ENCODE data around the gene WNT11. TPM values are rescaled to one million over a fixed set of nuclear protein-coding genes. Genes with fewer than 3 reads are reported as not detected.

The WNT11 gene
- total RNA-seq, 2 experiments from 2014 or later: 0.30 to 1.2 TPM

DNA sequence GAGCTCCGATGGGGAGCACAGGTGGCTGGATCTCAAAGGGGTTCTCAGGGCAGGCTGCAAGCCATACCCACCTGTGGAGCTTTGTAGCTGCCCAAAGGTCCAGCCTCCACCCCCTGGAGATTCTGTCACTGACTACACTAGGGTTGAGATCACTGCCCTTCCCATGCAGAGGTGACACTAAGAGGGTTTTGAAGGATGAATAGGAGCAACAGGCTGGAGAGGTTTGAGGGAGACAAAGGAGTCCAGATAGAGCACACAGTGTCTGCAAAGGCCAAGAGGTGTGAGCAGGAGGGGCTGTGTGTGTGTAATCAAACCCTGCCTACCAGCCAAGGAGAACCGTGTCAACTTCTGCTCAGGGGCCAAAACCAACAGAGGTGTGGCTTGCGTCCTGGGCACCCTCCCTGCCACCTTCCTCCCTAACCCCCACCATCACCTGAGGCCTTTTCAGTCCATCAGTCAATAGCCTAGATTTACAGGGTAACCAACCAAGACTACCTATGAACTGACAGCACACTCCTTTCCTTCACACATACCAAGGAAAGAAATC lies 43.0 kb upstream of the WNT11 start:
- no peak overlapping the region for H3K4me3 Mint-ChIP-seq
- no peak overlapping the region for H3K4me3 ChIP-seq (ENCODE audit: low read length)
- TF ChIP-seq, protein P1, sequence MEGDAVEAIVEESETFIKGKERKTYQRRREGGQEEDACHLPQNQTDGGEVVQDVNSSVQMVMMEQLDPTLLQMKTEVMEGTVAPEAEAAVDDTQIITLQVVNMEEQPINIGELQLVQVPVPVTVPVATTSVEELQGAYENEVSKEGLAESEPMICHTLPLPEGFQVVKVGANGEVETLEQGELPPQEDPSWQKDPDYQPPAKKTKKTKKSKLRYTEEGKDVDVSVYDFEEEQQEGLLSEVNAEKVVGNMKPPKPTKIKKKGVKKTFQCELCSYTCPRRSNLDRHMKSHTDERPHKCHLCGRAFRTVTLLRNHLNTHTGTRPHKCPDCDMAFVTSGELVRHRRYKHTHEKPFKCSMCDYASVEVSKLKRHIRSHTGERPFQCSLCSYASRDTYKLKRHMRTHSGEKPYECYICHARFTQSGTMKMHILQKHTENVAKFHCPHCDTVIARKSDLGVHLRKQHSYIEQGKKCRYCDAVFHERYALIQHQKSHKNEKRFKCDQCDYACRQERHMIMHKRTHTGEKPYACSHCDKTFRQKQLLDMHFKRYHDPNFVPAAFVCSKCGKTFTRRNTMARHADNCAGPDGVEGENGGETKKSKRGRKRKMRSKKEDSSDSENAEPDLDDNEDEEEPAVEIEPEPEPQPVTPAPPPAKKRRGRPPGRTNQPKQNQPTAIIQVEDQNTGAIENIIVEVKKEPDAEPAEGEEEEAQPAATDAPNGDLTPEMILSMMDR (IDR thresholded peaks at IDR 0.05): no peak
- H3K27me3 ChIP-seq (ENCODE audit: control insufficient read depth in 1 of 2, insufficient read depth in 2 of 2, low read length in 2 of 2): no peaks in the 10 kb centered on the region
- H3K27me3 Mint-ChIP-seq: peaks cover 9% of the 10 kb centered on the region
- H3K9me3 ChIP-seq (ENCODE audit: control insufficient read depth in 1 of 2, insufficient read depth in 1 of 2, low read length in 2 of 2): peaks cover 3 to 20% of the 10 kb centered on the region in 2 experiments
- no peak for DNase-seq
- H3K27ac ChIP-seq (ENCODE audit: low read depth in 1 of 2, low read length in 2 of 2): no peak overlapping the region
- POLR2A ChIA-PET: no interaction called here
- no peaks in the 10 kb centered on the region for H3K4me1 ChIP-seq (ENCODE audit: insufficient read depth, low read length)
- CTCF ChIA-PET: no interaction called here
- no peaks in the 10 kb centered on the region for H3K4me1 Mint-ChIP-seq (ENCODE audit: low read depth)
- intact Hi-C loops (cut with DNase I, micrococcal nuclease): no loop called here
- no peaks in the 10 kb centered on the region for H3K36me3 Mint-ChIP-seq (ENCODE audit: low read depth)
- no peaks in the 10 kb centered on the region for H3K9me3 Mint-ChIP-seq
- H3K27ac Mint-ChIP-seq: no peak overlapping the region
- no peak for ATAC-seq (ENCODE audit: poor library complexity)
- no peaks in the 10 kb centered on the region for H3K36me3 ChIP-seq (ENCODE audit: insufficient read depth, low read length)

GRCh38 chr11:76248210-76248609 lies 41.9 kb upstream of the WNT11 start:
- DNase-seq: peak in 2 of 14 experiments; percentile 15 to 30
- no peak overlapping the region for H3K4me3 Mint-ChIP-seq

GRCh38 chr11:76247091-76247490 lies 40.8 kb upstream of the WNT11 start:
- peaks cover 3 to 20% of the 10 kb centered on the region in 2 experiments for H3K9me3 ChIP-seq (ENCODE audit: control insufficient read depth in 1 of 2, insufficient read depth in 1 of 2, low read length in 2 of 2)
- Mint-ChIP-seq H3K4me3 (no peak overlapping the region), H3K27me3 (peaks cover 8% of the 10 kb centered on the region), H3K36me3 (ENCODE audit: low read depth) (no peaks in the 10 kb centered on the region), H3K4me1 (ENCODE audit: low read depth) (no peaks in the 10 kb centered on the region), H3K27ac (no peak overlapping the region), H3K9me3 (no peaks in the 10 kb centered on the region)
- no peak overlapping the region for H3K27ac ChIP-seq (ENCODE audit: low read depth in 1 of 2, low read length in 2 of 2)
- POLR2A ChIA-PET: no interaction called here
- DNase-seq (no peak), ATAC-seq (ENCODE audit: poor library complexity) (no peak)
- intact Hi-C loops (cut with DNase I, micrococcal nuclease): no loop called here
- H3K27me3 ChIP-seq (ENCODE audit: control insufficient read depth in 1 of 2, insufficient read depth in 2 of 2, low read length in 2 of 2): no peaks in the 10 kb centered on the region
- H3K4me3 ChIP-seq (ENCODE audit: low read length): no peak overlapping the region
- CTCF ChIA-PET: interaction anchor here (0.6 kb wide), 1 partner anchor 8 kb away, joined by 3 read pairs; no protein-coding TSS in a partner anchor
- TF ChIP-seq, protein P1 (IDR thresholded peaks at IDR 0.05): no peak
- H3K4me1 ChIP-seq (ENCODE audit: insufficient read depth, low read length): no peaks in the 10 kb centered on the region
- H3K36me3 ChIP-seq (ENCODE audit: insufficient read depth, low read length): no peaks in the 10 kb centered on the region

More at GRCh38 chr11:76248210-76248609, 41.9 kb upstream of the WNT11 start:
- no peaks in the 10 kb centered on the region for H3K9me3 Mint-ChIP-seq
- Histone ChIP-seq H3K4me3 (ENCODE audit: low read length) (no peak overlapping the region), H3K4me1 (ENCODE audit: insufficient read depth, low read length) (no peaks in the 10 kb centered on the region), H3K27ac (ENCODE audit: low read depth in 1 of 2, low read length in 2 of 2) (no peak overlapping the region), H3K9me3 (ENCODE audit: control insufficient read depth in 1 of 2, insufficient read depth in 1 of 2, low read length in 2 of 2) (peaks cover 3 to 20% of the 10 kb centered on the region in 2 experiments), H3K27me3 (ENCODE audit: control insufficient read depth in 1 of 2, insufficient read depth in 2 of 2, low read length in 2 of 2) (no peaks in the 10 kb centered on the region), H3K36me3 (ENCODE audit: insufficient read depth, low read length) (no peaks in the 10 kb centered on the region)
- ATAC-seq (ENCODE audit: poor library complexity): no peak
- peaks cover 9% of the 10 kb centered on the region for H3K27me3 Mint-ChIP-seq
- no peak overlapping the region for H3K27ac Mint-ChIP-seq
- ChIA-PET CTCF (no interaction called here), POLR2A (no interaction called here)
- intact Hi-C loops (cut with DNase I, micrococcal nuclease): no loop called here
- H3K36me3 Mint-ChIP-seq (ENCODE audit: low read depth): no peaks in the 10 kb centered on the region
- no peaks in the 10 kb centered on the region for H3K4me1 Mint-ChIP-seq (ENCODE audit: low read depth)
- TF ChIP-seq, protein P1 (IDR thresholded peaks at IDR 0.05): no peak

All from CD4-positive, alpha-beta T cell (primary cell).